ENCODE results near the gene MRPL3. TPM values are rescaled to one million over a fixed set of nuclear protein-coding genes. Genes with fewer than 3 reads are reported as not detected.

Gene MRPL3
- total RNA-seq, 1 experiment from 2014 or later: 233 TPM

GRCh38 chr3:131421301-131421700 is 81.5 kb downstream of the MRPL3 start:
- POLR2A ChIA-PET (ENCODE audit: unreplicated experiment): no interaction called here
- H2AFZ ChIP-seq (ENCODE audit: low read length): no peak overlapping the region
- no peaks in the 10 kb centered on the region for H3K4me1 ChIP-seq (ENCODE audit: insufficient read depth, low read length)
- no peaks in the 10 kb centered on the region for H3K9me3 ChIP-seq (ENCODE audit: low read length)
- TF ChIP-seq EZH2phosphoT487 (IDR thresholded peaks at IDR 0.05; ENCODE audit: borderline replicate concordance, low read length): no peak
- TF ChIP-seq CTCF (conservative IDR thresholded peaks at IDR 0.05; ENCODE audit: low read depth, low read length): no peak
- TF ChIP-seq EZH2 (IDR thresholded peaks at IDR 0.05; ENCODE audit: low read length, unreplicated experiment): no peak
- no peaks in the 10 kb centered on the region for H3K27me3 ChIP-seq (ENCODE audit: low read length)
- no peaks in the 10 kb centered on the region for H4K20me1 ChIP-seq (ENCODE audit: low read length)
- intact Hi-C loops (cut with micrococcal nuclease): no loop called here
- no peaks in the 10 kb centered on the region for H3K79me2 ChIP-seq (ENCODE audit: low read length)
- no TSS peak for BruUV-seq (replicated peaks)
- ATAC-seq (no peak), DNase-seq (no peak)
- no peaks in the 10 kb centered on the region for H3F3A ChIP-seq (ENCODE audit: low read length, unreplicated experiment)
- no peak overlapping the region for H3K27ac ChIP-seq (ENCODE audit: low read length)
- no peak overlapping the region for H3K4me2 ChIP-seq (ENCODE audit: low read length)
- no peaks in the 10 kb centered on the region for H3K36me3 ChIP-seq (ENCODE audit: low read depth, low read length)
- no peak overlapping the region for H3K9ac ChIP-seq (ENCODE audit: low read length)
- H3K4me3 ChIP-seq (ENCODE audit: low read length): no peak overlapping the region
- H3K9me2 ChIP-seq (replicated peaks; ENCODE audit: low read length): no peaks in the 10 kb centered on the region
- CTCF ChIA-PET: no interaction called here

GRCh38 chr3:131417751-131418150 is 85.0 kb downstream of the MRPL3 start:
- POLR2A ChIA-PET (ENCODE audit: unreplicated experiment): no interaction called here
- no TSS peak for BruUV-seq (replicated peaks)
- H3K27me3 ChIP-seq (ENCODE audit: low read length): no peaks in the 10 kb centered on the region
- H3K79me2 ChIP-seq (ENCODE audit: low read length): no peaks in the 10 kb centered on the region
- DNase-seq: no peak
- H3K4me2 ChIP-seq (ENCODE audit: low read length): no peak overlapping the region
- no peaks in the 10 kb centered on the region for H4K20me1 ChIP-seq (ENCODE audit: low read length)
- no peak overlapping the region for H2AFZ ChIP-seq (ENCODE audit: low read length)
- no peak overlapping the region for H3K9ac ChIP-seq (ENCODE audit: low read length)
- CTCF ChIA-PET: no interaction called here
- H3K9me3 ChIP-seq (ENCODE audit: low read length): no peaks in the 10 kb centered on the region
- no peak overlapping the region for H3K4me3 ChIP-seq (ENCODE audit: low read length)
- H3K36me3 ChIP-seq (ENCODE audit: low read depth, low read length): no peaks in the 10 kb centered on the region
- no peak overlapping the region for H3K27ac ChIP-seq (ENCODE audit: low read length)
- no peaks in the 10 kb centered on the region for H3K4me1 ChIP-seq (ENCODE audit: insufficient read depth, low read length)
- no peak for ATAC-seq
- no peaks in the 10 kb centered on the region for H3F3A ChIP-seq (ENCODE audit: low read length, unreplicated experiment)
- H3K9me2 ChIP-seq (replicated peaks; ENCODE audit: low read length): no peaks in the 10 kb centered on the region
- TF ChIP-seq CTCF (conservative IDR thresholded peaks at IDR 0.05; ENCODE audit: low read depth, low read length): no peak
- no peak for TF ChIP-seq EZH2phosphoT487 (IDR thresholded peaks at IDR 0.05; ENCODE audit: borderline replicate concordance, low read length)
- no peak for TF ChIP-seq EZH2 (IDR thresholded peaks at IDR 0.05; ENCODE audit: low read length, unreplicated experiment)
- intact Hi-C loops (cut with micrococcal nuclease): no loop called here

Other genes with a start within 250 kb of the MRPL3 start
- 7.9 and 8.6 TPM in 2 replicates for gene NUDT16, start 121.2 kb downstream of the MRPL3 start, total RNA-seq (2014; rRNA removed)